ENCODE measurements around the gene ZNF44.

The ZNF44 gene

DNA sequence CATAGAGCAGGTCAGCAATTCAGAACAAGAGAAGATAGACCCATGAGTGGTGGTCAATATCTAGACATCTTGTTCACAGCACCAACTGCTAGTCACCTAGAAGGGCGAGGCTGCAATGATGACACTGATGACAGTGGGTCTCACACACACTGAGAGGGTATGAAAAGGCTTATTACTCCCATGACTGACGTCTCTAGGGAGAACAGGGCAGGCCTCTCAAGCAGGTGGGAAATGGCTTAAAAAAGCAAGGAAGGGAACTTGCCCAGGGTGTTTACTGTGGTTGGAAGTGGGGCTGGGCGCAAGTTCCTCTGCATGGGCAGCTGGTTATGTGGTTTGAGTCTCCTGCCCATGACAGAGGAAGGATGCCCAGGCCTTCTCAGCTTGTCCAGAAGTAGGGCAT, 33.8 kb downstream of the ZNF44 start:
- no peak for DNase-seq

DNA sequence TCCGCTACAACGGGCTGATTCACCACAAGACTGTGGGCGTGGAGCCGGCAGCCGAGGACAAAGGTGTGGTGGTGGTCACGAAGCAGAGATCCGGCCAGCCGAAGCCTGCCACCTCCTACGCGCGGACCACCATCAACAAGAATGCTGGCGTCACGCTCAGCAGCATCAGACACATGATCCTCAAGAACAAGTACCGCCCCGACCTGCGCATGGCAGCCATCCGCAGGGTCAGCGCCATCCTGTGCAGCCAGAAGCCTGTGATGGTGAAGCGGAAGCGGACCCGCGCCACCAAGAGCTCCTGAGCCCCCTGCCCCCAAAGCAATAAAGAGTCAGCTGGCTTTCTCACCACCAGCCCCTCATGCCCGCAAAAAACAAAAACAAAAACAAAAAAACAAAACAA, 34.4 kb downstream of the ZNF44 start:
- DNase-seq = no peak

DNA sequence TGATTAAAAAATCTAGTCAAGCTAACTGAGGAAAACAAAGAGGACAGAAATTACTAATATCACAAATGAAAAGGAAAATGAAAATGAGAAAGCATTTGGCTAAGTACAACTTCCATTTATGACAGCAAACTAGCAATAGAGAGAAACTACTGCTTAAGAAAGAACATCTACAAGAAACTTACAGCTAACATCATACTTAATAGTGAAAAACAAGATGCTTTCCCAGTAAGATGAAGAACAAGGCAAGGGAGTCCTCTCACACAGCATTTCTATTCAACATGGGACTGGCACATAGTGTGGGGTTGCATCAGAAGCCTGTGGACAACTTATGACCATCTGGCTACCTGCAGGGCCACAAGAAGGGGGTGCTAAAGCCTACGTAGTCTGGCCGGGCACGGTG, 39.3 kb downstream of the ZNF44 start:
- DNase-seq = no peak

DNA sequence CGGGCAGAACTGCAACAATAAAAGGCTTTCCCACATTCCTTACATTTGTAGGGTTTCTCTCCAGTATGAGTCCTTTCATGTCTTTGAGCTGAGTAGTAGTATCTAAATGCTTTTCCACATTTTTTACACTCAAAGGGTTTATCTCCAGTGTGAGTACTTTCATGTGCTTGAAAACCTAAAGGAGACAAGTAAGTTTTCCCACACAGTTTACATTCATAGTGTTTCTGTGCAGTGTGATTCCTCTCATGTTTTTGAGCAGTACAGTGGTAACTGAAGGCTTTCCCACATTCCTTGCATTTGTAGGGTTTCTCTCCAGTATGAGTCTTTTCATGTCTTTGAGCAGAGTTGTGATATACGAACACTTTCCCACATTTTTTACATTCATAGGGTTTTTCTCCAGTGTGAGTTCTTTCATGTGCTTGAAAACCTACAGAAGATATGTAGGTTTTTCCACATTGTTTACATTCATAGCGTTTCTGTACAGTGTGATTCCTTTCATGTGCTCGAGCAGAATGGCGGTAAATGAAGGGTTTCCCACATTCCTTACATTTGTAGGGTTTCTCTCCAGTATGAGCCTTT, 47.0 kb downstream of the ZNF44 start:
- no peak for DNase-seq

DNA sequence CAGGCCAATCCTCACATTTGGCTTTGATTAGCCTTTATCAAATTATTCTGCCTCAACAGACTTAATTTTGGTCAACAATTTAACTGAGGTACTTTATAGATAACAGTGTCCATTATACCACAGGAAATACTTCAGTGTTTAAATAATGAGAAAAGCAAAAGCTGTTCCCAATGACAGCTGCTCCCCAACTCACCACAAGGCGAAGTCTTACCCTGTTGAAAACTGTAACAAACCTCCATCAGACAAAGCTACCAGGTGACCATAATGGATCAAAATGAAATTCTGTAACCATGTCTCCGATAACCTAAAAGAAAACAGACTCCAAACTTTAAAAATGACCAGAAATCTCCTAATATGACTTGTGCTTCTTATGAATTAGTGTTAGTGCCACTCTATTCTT, 50.3 kb downstream of the ZNF44 start:
- no peak for DNase-seq

DNA sequence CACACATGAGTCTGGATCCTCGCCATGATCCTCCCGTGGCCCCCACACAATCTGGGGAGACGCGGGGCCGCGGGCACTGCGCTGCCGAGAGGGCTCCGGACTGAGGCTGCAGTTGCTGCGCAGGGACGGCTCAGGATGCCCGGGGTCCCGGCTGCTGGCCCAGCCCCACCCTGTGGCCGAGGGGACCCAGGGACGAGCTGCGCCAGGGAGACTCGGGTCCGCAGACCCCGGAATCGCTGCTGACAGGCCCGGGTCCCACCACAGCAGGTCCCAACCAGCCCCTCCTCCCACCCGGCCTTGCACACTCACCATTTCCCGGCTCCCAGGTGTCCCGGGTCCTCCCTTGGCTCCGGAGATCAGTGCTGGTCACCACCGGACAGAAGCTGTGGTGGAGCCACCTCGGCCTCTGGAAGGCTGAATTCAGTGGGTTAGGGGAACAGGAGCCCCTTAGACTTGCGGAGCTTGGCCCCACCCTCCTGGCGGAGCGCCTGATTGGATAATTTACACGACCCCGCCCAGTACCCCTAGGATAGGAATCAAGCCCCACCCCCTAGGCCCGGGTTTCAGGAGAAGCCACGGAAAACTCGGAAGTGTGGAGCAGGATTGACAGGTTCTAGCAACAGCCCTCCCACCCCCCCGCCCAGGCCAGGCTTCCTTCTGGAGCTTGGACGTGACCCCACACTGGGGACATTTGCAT, 57.4 kb downstream of the ZNF44 start:
- no peak for DNase-seq

DNA sequence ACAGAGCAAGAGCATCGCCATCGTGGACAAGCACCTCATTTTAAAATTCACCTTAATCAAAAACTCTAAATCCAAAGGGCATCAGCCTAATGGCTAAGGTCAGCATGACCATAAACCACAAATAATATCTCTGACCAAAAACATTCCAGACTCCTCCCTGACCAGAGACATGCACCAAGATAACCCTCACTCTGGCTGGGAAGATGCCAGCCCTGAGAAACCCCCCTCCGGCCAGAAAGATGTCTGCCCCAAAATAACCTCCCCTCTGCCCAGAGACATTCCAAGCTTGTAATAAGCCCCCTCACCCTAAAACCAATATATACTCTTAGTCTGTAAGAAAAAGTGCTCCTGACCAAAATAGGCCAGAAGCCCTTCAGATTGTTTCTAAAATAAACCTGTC, 61.7 kb downstream of the ZNF44 start:
- DNase-seq = no peak

DNA sequence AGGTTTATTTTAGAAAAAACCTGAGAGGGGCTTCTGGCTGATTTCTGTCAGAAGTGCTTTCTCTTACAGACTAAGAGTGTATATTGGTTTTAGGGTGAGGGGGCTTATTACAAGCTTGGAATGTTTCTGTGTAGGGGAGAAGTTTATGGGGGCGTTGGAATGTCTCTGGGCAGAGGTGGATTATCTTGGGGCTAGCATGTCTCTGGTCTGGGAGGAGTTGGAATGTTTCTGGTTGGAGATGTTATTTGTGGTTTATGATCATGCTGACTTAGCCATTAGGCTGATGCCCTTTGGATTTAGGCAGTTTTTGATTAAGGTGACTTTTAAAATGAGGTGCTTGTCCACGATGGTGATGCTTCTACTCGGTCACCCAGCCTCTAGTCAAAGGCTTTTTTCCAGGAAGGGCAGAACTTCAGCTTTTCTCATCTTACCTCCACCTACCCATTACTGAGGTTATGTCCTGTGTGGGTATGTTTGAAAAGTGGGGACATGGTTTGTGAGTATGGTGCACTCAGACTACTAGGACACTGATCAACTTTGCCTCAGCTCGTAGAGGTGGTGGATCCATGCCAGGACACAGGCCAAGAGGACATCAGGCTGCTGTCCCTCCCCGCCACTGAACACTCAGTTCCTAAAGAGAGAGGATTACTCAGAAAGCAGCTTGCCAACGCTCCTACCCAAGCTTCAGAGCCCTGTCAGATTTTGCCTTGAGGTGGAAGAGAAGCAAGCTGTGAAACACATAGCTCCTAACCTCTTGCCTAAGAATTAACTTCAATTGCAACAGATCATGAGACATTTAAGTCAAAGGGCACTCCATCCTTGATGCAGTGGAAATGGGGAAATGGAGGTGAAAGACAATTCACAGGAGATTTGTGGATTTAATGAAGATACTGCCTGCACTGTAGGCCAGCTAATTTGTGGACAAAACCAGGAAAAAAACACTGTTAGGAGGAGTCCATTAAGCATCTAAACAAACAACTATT, 63.6 kb downstream of the ZNF44 start:
- no peak for DNase-seq

DNA sequence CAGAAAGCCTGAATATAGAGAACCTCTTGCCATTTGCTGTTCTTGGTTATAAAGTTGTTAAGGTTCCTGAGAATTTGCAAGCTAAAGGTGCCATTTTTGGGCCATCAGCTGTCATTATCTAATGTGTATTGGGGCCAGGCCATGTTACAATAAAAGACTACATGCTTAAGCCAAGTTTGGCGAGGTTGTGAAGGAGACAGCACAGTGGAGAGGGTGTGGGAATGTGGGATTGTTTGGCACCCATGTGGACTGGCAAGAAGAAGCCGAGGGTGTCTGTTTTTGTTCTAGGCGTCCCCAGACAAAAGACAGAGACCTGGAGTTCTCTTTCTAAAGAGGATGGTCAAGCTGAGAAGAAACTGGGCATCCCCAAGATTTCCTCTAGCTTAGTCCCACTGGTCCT, 64.7 kb downstream of the ZNF44 start:
- no peak for DNase-seq

DNA sequence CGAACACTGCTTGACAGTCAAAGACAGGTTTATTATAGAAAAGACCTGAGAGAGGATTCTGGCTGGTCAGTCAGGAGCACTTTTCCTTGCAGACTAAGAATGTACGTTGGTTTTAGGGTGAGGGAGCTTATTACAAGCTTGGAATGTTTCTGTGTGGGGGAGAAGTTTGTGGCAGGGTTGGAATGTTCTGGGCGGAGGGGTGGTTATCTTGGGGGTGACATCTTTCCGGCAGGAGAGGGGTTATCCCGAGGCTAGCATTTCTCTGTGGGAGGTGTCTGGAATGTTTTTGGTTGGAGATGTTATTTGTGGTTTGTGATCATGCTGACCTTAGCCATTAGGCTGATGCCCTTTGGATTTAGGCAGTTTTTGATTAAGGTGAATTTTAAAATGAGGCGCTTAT, 70.0 kb downstream of the ZNF44 start:
- DNase-seq = no peak

DNA sequence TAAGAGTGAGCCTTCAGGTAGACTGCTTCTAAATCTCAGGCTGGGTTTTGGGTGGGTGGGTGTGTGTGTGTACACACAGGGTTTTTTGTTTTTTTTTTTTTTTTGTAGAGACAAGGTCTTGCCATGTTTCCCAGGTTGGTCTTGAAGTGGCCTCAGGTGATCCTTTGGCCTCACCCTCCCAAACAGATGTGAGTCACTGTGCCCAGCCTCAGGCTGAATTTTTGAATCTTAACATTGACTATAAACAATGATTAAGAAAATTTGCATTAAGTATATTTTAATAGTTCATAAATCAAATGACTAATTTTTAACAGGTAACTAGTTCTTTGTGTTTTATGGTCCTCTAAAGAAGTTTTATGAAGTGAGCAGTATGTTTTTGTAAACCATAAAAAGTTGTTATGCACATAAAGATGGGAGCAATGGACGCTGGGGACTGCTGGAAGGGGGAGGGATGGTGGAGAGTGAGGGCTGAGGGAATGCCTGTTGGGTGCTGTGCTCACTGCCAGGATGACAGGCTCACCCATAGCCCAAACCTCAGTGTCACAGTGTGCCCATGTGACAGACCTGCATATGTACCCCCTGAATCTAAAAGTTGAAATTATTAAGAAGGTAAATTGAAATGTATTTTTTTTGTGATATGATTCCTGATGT, 71.6 kb downstream of the ZNF44 start:
- no peak for DNase-seq
